Measurements from ENCODE around the gene OR6B2.

- TF ChIP-seq CTCF (IDR thresholded peaks at IDR 0.05) = no peak
- no peak for TF ChIP-seq POLR2AphosphoS5 (IDR thresholded peaks at IDR 0.05)
- TF ChIP-seq EP300 (IDR thresholded peaks at IDR 0.05) = no peak
Measured at GRCh38 chr2:240051697-240052096, 21.5 kb upstream of the OR6B2 start.

Data from gastroesophageal sphincter (tissue), 3 donors.